Osteocyte (in vitro differentiated cells): ENCODE data around the gene ARMC12. TPM values are rescaled to one million over a fixed set of nuclear protein-coding genes. Genes with fewer than 3 reads are reported as not detected.
"Not testable (repeated sequence)": the region's sequence is repeated elsewhere in the genome, so short reads cannot be mapped to it uniquely, and the experiment has no call there.

Experiments
- DNase-seq: peaks from one replicate; pipeline ENCODE4 v3.0.0; 2021; ENCODE audit warnings: mixed read lengths; ENCODE audit not compliant: unreplicated experiment; ENCODE audit errors: extremely low spot score
- H3K27ac Mint-ChIP-seq: one replicate; pipeline ENCODE4 v1.8.0; 2021; ENCODE audit warnings: mild to moderate bottlenecking, mixed read lengths; ENCODE audit not compliant: unreplicated experiment
- H3K27me3 Mint-ChIP-seq: one replicate; pipeline ENCODE4 v1.8.0; 2021; ENCODE audit warnings: mixed read lengths; ENCODE audit not compliant: unreplicated experiment
- H3K36me3 Mint-ChIP-seq: one replicate; pipeline ENCODE4 v1.8.0; 2021; ENCODE audit warnings: mixed read lengths; ENCODE audit not compliant: unreplicated experiment
- H3K4me1 Mint-ChIP-seq: one replicate; pipeline ENCODE4 v1.8.0; 2021; ENCODE audit warnings: mixed read lengths; ENCODE audit not compliant: unreplicated experiment
- H3K4me3 Mint-ChIP-seq: one replicate; pipeline ENCODE4 v1.8.0; 2021; ENCODE audit warnings: mild to moderate bottlenecking, moderate library complexity, mixed read lengths; ENCODE audit not compliant: unreplicated experiment
- H3K9me3 Mint-ChIP-seq: one replicate; pipeline ENCODE4 v1.8.0; 2021; ENCODE audit warnings: mixed read lengths; ENCODE audit not compliant: unreplicated experiment
- CTCF ChIP-seq: fragments of 200-600 bp; sonication (generic); IDR thresholded peaks from 2 replicates; pipeline ENCODE4 v1.5.0; 2021; ENCODE audit warnings: antibody characterized with exemption, mild to moderate bottlenecking, moderate library complexity
- long read RNA-seq: library from polyadenylated mRNA; unstranded; transcript quantifications from one replicate; pipeline ENCODE4 v2.0.0, GENCODE V29; 2021
- total RNA-seq: library from RNA; stranded (reverse); gene quantifications from 2 replicates; pipeline ENCODE4 v1.2.1, GENCODE V29; 2021

Gene ARMC12, protein sequence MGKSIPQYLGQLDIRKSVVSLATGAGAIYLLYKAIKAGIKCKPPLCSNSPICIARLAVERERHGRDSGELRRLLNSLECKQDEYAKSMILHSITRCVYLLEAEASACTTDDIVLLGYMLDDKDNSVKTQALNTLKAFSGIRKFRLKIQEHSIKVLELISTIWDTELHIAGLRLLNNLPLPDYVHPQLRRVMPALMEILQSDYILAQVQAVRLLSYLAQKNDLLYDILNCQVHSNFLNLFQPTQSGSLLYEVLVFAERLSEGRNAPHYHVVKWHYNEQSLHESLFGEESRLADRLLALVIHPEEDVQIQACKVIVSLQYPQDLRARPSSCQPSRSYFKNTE
- 1.3 and 2.5 TPM in 2 replicates for total RNA-seq
- long read RNA-seq, partial matches to known transcripts, result 0 of 2 reads
- long read RNA-seq, other reads (novel, unspliced or antisense), result 2 of 2 reads

DNA sequence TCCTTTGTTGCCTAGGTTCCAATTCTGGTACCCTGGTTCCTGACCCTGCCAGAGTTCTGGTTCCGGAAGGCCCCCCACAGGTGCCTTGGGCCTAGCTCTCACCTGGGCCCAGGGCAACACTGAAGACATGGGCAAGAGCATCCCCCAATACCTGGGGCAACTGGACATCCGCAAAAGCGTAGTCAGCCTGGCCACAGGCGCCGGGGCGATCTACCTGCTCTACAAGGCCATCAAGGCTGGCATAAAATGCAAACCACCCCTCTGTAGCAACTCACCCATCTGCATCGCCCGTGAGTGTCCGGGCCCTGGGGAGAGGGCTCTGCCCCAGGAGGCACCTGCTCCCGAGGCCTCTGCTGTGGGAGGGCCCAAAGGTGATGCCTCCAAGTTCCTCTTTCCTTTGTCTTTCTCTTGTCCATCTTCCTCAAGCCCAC lies at the start of gene ARMC12:
ARMC12 (plus strand) TSS at position 51 of the 431 bp plus-strand sequence; CDS start at position 128, 77 bp downstream.
- Mint-ChIP-seq H3K4me3 (no peak within 1 kb of the TSS), H3K27ac (no peak within 1 kb of the TSS), H3K9me3 (no peaks in the 10 kb centered on the region), H3K36me3 (no peaks in the 10 kb centered on the region), H3K4me1 (peaks cover 29% of the 10 kb centered on the region), H3K27me3 (no peaks in the 10 kb centered on the region)
- no peak for TF ChIP-seq CTCF
- DNase-seq, result no peak

DNA sequence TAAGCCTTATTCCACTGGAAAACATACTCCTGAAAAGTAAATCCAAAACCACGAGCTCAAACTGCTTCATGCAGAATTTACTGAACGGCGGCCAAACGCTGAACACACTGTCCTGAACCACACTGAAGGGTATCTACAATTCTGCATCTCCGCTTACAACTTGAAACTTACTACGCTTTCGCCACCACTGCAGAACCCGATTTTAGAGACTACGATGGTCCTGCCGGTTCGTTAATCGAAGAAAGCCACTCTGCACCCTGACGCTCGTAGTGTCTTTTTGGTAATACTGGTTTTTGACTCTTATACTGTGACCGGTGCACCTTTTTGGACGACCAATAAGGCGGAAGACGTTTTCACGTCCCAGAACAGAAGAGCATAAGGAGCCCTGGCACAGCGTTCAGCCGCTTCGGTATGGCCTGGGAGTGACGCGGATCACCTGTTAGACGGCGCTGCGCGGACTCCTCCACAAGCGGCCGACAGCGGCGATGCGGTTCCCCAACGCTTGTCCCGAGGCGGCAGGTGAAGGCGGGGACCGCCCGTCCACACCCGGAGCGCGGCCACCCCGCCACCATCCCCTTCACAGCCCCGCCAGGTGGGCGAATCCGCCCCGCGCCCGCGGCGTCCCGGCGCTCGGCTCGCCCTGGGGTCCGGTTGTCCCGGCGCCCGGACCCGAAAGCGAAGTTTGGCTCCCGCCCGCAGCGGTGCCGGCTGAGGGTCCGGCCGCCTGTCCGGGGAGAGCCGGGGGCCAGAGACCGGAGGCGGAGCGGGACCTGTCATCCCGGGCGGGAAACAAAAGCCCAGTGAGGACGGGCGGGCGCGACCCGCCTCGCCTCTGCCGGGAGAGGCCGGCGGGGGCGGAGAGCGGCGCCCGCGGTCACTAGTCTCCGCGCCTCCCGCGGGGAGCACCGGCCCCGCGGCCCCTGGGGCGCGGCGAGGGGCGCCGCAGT lies 48.9 kb upstream of the ARMC12 start:
- no peaks in the 10 kb centered on the region for H3K36me3 Mint-ChIP-seq
- H3K4me1 Mint-ChIP-seq, result peaks cover 28% of the 10 kb centered on the region
- no peaks in the 10 kb centered on the region for H3K27me3 Mint-ChIP-seq
- DNase-seq, result no peak
- H3K4me3 Mint-ChIP-seq, result peak overlapping the region; percentile 95
- H3K27ac Mint-ChIP-seq, result peak overlapping the region; percentile 93
- TF ChIP-seq CTCF, result no peak
- no peaks in the 10 kb centered on the region for H3K9me3 Mint-ChIP-seq

DNA sequence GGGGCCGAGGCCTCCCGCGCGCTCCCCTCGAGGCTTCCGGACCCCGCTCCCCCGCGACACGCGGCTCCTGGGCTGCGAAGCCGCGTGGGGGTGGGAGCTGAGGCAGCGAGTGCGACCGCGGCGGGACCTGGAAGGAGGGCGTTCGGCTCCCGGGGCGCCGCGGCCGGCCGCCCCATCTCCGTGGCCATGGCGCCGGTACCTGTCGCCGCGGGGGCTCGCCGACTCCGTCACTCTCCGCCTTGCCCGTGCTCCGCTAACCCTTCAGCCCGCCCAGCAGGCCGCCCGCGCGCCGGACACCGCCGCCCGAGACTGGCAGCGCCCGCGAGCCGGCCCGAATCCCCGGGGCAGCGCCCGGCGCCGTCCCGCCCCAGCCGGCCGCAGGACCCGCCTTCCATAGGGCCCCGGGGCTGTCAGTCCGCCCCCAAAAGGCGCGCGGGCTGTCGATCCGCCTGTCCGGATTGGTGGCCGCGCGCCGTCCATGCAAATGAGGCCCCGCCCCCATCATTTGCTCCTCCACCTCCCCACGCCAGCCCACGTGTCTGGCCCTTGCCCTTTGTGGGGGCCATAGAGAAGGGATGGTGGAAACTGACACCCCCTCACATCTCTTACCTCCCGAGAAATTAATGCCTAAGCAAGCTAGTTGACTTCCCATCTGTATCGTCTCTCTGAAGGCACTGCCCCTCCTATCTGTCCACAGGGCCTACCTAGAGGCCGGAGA lies 48.1 kb upstream of the ARMC12 start, which contains the start of gene FKBP5:
FKBP5 (minus strand) TSS at position 311 of the 718 bp plus-strand sequence. CDS start 46,091 bp downstream, outside the sequence.
- Mint-ChIP-seq H3K27ac (peak within 1 kb of the TSS; percentile 93), H3K27me3 (no peaks in the 10 kb centered on the region), H3K36me3 (no peaks in the 10 kb centered on the region), H3K4me3 (peak within 1 kb of the TSS; percentile 95), H3K4me1 (peaks cover 28% of the 10 kb centered on the region), H3K9me3 (no peaks in the 10 kb centered on the region)
- TF ChIP-seq CTCF, result no peak
- peak; percentile 97 for DNase-seq

DNA sequence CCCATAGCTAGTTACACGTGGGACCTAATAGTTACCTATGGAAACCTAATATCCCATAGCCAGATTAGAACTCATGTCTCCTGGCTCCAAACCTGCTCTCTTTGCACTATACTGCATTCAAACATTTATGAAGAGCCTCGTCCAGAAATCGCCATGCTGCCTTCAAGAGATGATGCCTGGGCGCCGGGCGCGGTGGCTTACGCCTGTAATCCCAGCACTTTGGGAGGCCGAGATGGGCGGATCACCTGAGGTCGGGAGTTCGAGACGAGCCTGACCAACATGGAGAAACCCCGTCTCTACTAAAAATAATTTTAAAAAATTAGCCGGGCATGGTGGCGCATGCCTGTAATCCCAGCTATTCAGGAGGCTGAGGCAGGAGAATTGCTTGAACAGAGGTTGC lies 46.8 kb upstream of the ARMC12 start:
- H3K9me3 Mint-ChIP-seq, H3K36me3 Mint-ChIP-seq, H3K27me3 Mint-ChIP-seq, H3K4me3 Mint-ChIP-seq, H3K27ac Mint-ChIP-seq: not testable (repeated sequence)
- H3K4me1 Mint-ChIP-seq, result peaks cover 22% of the 10 kb centered on the region
- DNase-seq, result peak; percentile 63

GRCh38 chr6:35690484-35690883 lies 46.3 kb upstream of the ARMC12 start:
- Mint-ChIP-seq H3K4me3 (no peak overlapping the region), H3K27ac (no peak overlapping the region), H3K9me3 (peaks cover 4% of the 10 kb centered on the region), H3K36me3 (no peaks in the 10 kb centered on the region), H3K4me1 (peaks cover 20% of the 10 kb centered on the region), H3K27me3 (no peaks in the 10 kb centered on the region)
- no peak for DNase-seq
- no peak for TF ChIP-seq CTCF
